DOHH2 (cell line): ENCODE measurements around the gene KIRREL3.

ENCODE experiments used
- EZH2phosphoT487 ChIP-seq: fragments of 200-600 bp; sonication (generic); IDR thresholded peaks from 2 replicates; pipeline ENCODE4 v1.6.1; 2017; ENCODE audit warnings: borderline replicate concordance, mild to moderate bottlenecking, antibody characterized with exemption, low read length, moderate library complexity, mixed read lengths
- TF ChIP-seq, protein P1 (sequence below): fragments of 200-600 bp; sonication (generic); IDR thresholded peaks from one replicate; pipeline ENCODE4 v1.5.1; 2014; ENCODE audit warnings: antibody characterized with exemption, mild to moderate bottlenecking, low read depth, low read length; ENCODE audit not compliant: poor library complexity, severe bottlenecking

GRCh38 chr11:126698576-126698975, 302.0 kb downstream of the KIRREL3 start:
- TF ChIP-seq, protein P1, sequence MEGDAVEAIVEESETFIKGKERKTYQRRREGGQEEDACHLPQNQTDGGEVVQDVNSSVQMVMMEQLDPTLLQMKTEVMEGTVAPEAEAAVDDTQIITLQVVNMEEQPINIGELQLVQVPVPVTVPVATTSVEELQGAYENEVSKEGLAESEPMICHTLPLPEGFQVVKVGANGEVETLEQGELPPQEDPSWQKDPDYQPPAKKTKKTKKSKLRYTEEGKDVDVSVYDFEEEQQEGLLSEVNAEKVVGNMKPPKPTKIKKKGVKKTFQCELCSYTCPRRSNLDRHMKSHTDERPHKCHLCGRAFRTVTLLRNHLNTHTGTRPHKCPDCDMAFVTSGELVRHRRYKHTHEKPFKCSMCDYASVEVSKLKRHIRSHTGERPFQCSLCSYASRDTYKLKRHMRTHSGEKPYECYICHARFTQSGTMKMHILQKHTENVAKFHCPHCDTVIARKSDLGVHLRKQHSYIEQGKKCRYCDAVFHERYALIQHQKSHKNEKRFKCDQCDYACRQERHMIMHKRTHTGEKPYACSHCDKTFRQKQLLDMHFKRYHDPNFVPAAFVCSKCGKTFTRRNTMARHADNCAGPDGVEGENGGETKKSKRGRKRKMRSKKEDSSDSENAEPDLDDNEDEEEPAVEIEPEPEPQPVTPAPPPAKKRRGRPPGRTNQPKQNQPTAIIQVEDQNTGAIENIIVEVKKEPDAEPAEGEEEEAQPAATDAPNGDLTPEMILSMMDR, result no peak
- TF ChIP-seq EZH2phosphoT487, result no peak
